PC-9 (cell line): ENCODE results near the gene MBOAT2.

Experiments used
- EZH2 ChIP-seq: fragments of 200-600 bp; sonication (generic); IDR thresholded peaks from 2 replicates; pipeline ENCODE4 v1.8.0; 2017; ENCODE audit warnings: antibody characterized with exemption, low read depth
- TF ChIP-seq, protein P1 (sequence below): fragments of 200-600 bp; sonication (generic); conservative IDR thresholded peaks from 2 replicates; pipeline ENCODE4 v1.6.1; 2017; ENCODE audit warnings: mixed run types, antibody characterized with exemption, mild to moderate bottlenecking, moderate library complexity

DNA sequence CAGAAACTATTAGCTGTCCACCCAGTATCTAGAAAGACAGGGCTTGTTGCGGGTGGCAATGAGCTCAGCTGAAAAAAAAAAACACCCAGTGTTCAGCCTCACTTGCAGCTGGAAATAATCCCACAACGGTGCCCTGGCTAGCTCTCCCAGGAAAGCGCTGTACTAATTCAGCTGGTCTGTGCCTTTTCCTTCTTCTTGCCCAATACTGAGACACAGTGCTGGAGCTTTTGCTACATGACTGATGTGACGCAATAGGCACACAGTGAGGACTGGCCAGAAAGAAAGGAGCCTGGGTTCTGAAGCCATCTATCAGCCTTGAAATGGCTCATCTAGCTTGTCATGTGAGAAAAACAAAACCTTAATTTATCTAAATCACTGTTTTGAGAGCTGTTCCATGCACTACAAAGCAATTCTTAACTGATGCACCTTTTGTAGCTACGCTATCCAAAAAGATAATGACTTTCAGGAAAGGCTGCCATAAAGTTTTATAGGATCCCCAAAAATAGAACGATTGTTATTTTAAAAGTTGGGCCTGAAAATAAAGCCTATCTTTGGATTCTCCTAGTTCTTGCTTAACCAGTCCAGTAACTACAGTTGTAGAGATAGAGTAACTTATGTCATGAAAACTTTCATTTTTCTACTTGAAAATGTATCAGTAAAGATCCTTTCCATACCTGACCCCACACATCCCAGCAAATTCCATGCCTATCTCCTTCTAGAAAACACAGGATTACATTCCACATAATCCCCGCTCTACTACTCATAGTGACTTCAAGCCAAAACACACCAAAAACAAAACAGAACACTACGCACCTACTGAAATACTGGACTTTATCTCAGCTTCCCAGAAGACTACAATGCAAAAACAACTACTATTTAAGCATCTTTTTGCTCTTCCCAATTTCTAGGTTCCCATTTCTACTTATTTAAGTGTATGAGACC is 181.9 kb downstream of the MBOAT2 start:
- TF ChIP-seq, protein P1, sequence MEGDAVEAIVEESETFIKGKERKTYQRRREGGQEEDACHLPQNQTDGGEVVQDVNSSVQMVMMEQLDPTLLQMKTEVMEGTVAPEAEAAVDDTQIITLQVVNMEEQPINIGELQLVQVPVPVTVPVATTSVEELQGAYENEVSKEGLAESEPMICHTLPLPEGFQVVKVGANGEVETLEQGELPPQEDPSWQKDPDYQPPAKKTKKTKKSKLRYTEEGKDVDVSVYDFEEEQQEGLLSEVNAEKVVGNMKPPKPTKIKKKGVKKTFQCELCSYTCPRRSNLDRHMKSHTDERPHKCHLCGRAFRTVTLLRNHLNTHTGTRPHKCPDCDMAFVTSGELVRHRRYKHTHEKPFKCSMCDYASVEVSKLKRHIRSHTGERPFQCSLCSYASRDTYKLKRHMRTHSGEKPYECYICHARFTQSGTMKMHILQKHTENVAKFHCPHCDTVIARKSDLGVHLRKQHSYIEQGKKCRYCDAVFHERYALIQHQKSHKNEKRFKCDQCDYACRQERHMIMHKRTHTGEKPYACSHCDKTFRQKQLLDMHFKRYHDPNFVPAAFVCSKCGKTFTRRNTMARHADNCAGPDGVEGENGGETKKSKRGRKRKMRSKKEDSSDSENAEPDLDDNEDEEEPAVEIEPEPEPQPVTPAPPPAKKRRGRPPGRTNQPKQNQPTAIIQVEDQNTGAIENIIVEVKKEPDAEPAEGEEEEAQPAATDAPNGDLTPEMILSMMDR, result no peak
- no peak for TF ChIP-seq EZH2
